Pancreas (tissue), 10 donors: Measurements from ENCODE around the gene COIL. TPM values are rescaled to one million over a fixed set of nuclear protein-coding genes. Genes with fewer than 3 reads are reported as not detected.

Experiments
- ATAC-seq, 4 donors: fragments of 200-7000 bp; cut with Tn5 transposase; one replicate each; pipeline versions ENCODE4 v1.8.0 to v1.9.1; 2020; ENCODE audit warnings: mild to moderate bottlenecking in 4 of 4, moderate library complexity in 4 of 4
- DNase-seq, 6 donors: peaks; one replicate each; pipeline ENCODE4 v3.0.0-alpha.2; 2020
- FAIRE-seq: peaks from 2 replicates; lab custom pipeline; 2012; peaks lifted over from hg19 to GRCh38; lab: Jason Lieb, UNC
- H3K27ac ChIP-seq, 4 donors: fragments of 200-600 bp; sonication (generic); 1 replicate in 3 of 4; 2 replicates in 1 of 4; pipeline versions ENCODE4 v1.5.0 to v1.8.0; 2020
- H3K27me3 ChIP-seq, 4 donors: fragments of 200-600 bp; one replicate each; pipeline ENCODE4 v1.8.0; 2021
- H3K36me3 ChIP-seq, 3 donors: fragments of 200-600 bp; sonication (generic) in 1 of 3; one replicate each; pipeline versions ENCODE4 v1.5.0 to v1.8.0; 2020 to 2021
- H3K4me1 ChIP-seq, 3 donors: fragments of 200-600 bp; one replicate each; pipeline ENCODE4 v1.8.0; 2021
- H3K4me3 ChIP-seq, 4 donors: fragments of 200-600 bp; sonication (generic) in 2 of 4; one replicate each; pipeline versions ENCODE4 v1.5.0 to v1.8.0; 2020 to 2021
- H3K9me3 ChIP-seq, 4 donors: fragments of 200-600 bp; one replicate each; pipeline ENCODE4 v1.8.0; 2021
- WGBS, 2 donors: extraction: QIAGEN DNeasy Blood & Tissue Kit; methylation state at CpG; one replicate each; pipeline ENCODE4 v1.1.7; 2013; 5-methylcytosine and 5-hydroxymethylcytosine counted together
- intact Hi-C, 3 donors: fragments of 100-400 bp; cut with DNase I; formaldehyde crosslinking; loops; one replicate each; pipeline versions ENCODE4 v1.11.1 to v1.14.2; 2022
- polyA plus RNA-seq, 2 donors: library from polyadenylated mRNA; stranded (reverse); fragments of 200-250 nt; gene quantifications; one replicate each; pipeline ENCODE4 v1.2.3, GENCODE V29; 2013
- total RNA-seq, 6 donors: library from RNA; stranded (reverse); fragmentation: NEBNext Ultra II Directional in 4 of 6; extraction: Animal tissue kit (Norgen Biotek cat#: 25700) in 4 of 6; gene quantifications; one replicate each; pipeline versions ENCODE4 v1.2.1 to v1.2.4, GENCODE V29; 2021 to 2023
- TF ChIP-seq, protein P1 (sequence below), 4 donors: fragments of 200-600 bp; sonication (generic) in 3 of 4; IDR thresholded peaks; one replicate each; pipeline versions ENCODE4 v1.5.0 to v1.8.0; 2021; ENCODE audit warnings: antibody characterized with exemption in 4 of 4
- donor health status: healthy with polysubstance abuse.
- donor health status: DM: no; HTN: no; CAD: no; lungs with moderate emphysema.
- donor health status: DM: no; HTN: no; CAD: no.
- donor health status: control.
- donor health status: control.
- donor health status: Bipolar disorder and iron deficiency.
- donor health status: DM: yes; HTN: yes; CAD: no.
- donor health status: DM: no; HTN: no; CAD: no.
- donor health status: DM: no; HTN: no; CAD: no.
- donor health status: DM: yes; HTN: yes; CAD: no.

The COIL gene
- total and polyA plus RNA-seq, 8 donors, result 3.6 to 8.6 (median 6.3) TPM

DNA sequence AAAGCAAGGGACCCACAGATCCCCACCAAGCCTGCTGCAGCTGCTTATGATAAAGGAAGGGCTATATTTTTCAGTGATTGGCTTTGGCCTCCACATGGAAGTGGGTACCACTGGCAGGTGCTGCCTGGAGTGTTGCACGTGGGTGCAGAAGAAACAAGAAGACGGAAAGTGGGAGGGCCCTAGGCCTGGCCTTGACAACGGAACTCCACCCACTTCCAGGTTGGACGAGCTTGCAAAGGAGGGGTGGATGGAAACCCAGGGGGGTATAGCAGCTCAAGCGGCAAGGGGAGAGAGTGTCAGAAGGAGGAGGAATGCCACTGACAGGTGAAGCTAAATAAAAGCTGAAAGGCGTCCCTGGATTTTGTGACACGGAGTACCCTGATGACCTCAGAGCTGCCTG is 67.3 kb downstream of the COIL start:
- Histone ChIP-seq H3K9me3 (no peaks in the 10 kb centered on the region), H3K36me3 (peaks cover 4 to 56% (median 28%) of the 10 kb centered on the region in 3 donors), H3K27ac (no peak overlapping the region), H3K4me1 (no peaks in the 10 kb centered on the region), H3K4me3 (no peak overlapping the region), H3K27me3 (no peaks in the 10 kb centered on the region)
- intact Hi-C loops, result no loop called here
- WGBS, 2 donors, result 66 to 68% methylated on average over 7 of the region's 7 CpGs
- ATAC-seq (no peak), FAIRE-seq (no peak), DNase-seq (no peak)
- TF ChIP-seq, protein P1, sequence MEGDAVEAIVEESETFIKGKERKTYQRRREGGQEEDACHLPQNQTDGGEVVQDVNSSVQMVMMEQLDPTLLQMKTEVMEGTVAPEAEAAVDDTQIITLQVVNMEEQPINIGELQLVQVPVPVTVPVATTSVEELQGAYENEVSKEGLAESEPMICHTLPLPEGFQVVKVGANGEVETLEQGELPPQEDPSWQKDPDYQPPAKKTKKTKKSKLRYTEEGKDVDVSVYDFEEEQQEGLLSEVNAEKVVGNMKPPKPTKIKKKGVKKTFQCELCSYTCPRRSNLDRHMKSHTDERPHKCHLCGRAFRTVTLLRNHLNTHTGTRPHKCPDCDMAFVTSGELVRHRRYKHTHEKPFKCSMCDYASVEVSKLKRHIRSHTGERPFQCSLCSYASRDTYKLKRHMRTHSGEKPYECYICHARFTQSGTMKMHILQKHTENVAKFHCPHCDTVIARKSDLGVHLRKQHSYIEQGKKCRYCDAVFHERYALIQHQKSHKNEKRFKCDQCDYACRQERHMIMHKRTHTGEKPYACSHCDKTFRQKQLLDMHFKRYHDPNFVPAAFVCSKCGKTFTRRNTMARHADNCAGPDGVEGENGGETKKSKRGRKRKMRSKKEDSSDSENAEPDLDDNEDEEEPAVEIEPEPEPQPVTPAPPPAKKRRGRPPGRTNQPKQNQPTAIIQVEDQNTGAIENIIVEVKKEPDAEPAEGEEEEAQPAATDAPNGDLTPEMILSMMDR (IDR thresholded peaks at IDR 0.05), result no peak

DNA sequence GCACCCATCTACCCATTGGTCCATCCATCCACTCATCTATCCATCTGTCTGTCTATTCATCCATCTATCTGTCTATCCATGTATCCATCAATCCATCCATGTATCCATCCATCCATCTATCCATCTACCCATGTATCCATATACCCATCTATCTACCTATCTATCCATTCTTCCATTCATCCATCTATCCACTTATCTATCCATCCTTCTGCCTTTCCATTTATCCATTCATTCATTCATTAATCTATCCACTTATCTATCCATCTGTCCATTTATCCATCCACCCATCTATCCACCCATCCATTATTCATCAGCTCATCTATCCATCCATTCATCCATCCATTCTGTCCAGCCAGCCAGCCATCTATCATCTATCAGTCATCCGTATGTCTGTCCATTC is 68.5 kb downstream of the COIL start:
- TF ChIP-seq, protein P1 (IDR thresholded peaks at IDR 0.05), result no peak
- 94 to 95% methylated on average over 1 of the region's 1 CpG for WGBS, 2 donors
- ATAC-seq, result no peak
- no peaks in the 10 kb centered on the region for H3K9me3 ChIP-seq
- FAIRE-seq, result no peak
- H3K27me3 ChIP-seq, result no peaks in the 10 kb centered on the region
- intact Hi-C loops, result no loop called here
- H3K27ac ChIP-seq, result no peak overlapping the region
- H3K4me3 ChIP-seq, result no peak overlapping the region
- H3K4me1 ChIP-seq, result no peaks in the 10 kb centered on the region
- H3K36me3 ChIP-seq, result peaks cover 4 to 56% (median 28%) of the 10 kb centered on the region in 3 donors
- no peak for DNase-seq

DNA sequence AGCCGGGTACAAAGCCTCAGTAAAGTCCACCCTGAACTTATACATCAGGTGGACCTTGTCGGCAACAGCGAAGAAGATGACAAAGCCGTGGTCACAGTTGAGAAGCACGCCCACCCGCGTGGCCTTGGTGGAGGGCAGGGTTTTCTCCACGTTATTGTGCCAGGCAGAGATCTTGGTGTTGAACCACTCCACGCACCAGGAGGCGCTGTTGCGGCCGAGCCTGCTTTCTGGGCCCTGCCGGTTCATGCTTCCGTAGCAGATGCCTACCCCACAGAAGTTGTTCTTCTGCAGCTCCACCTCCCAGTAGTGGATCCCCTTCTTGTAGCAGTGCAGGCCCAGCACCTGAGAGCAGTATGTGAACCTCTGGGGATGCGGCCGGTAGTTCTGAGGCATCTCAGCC is 69.1 kb downstream of the COIL start:
- TF ChIP-seq, protein P1 (IDR thresholded peaks at IDR 0.05), result peak in 3 of 4 donors; percentile 13 to 25 (median 14)
- Histone ChIP-seq H3K36me3 (peaks cover 4 to 56% (median 28%) of the 10 kb centered on the region in 3 donors), H3K9me3 (no peaks in the 10 kb centered on the region), H3K27ac (no peak overlapping the region), H3K4me3 (no peak overlapping the region), H3K4me1 (no peaks in the 10 kb centered on the region), H3K27me3 (no peaks in the 10 kb centered on the region)
- intact Hi-C loops, result no loop called here
- ATAC-seq, result peak in 3 of 4 donors; percentile 53 to 64 (median 62)
- 70 to 84% methylated on average over 16 of the region's 16 CpGs for WGBS, 2 donors
- peak in 4 of 6 donors; percentile 44 to 79 (median 50) for DNase-seq
- no peak for FAIRE-seq

DNA sequence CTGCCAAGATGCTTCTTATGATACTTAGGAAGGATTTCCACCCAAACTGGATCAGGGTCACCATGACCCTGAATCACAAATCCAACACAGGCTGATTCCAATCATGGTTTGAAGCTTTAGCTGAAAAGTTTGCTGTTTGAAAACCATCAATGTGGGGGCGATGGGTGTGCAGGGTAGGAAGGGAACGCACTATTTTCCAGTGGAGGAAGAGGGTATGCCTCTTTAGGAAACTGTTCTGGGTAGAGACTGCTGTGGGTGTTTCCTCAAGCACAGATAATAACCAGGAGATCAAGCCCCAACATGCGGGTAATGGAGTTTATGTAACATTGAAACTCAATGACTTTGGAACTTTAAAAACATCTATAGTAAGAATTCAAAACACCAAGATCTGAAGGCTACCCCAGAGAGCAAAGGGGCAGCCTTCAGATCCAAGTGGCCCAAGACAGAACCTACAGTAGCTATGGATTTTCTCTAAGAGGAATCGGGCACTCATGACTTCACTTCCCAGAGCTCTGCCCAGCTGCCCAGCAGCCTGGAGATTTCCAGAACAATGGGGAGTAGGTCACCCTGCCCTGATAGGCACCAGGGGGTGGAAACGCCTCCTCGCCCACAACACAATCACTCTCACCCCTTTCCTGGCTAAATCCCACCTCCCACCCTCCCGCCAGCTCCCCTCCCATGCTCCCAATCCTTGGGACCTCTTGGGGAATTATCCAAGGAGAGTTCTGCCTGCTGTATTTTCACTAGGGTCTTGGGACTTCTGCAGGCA is 69.8 kb downstream of the COIL start:
- peaks cover 4 to 56% (median 28%) of the 10 kb centered on the region in 3 donors for H3K36me3 ChIP-seq
- no peak overlapping the region for H3K4me3 ChIP-seq
- WGBS, 2 donors, result 92 to 94% methylated on average over 7 of the region's 7 CpGs
- DNase-seq (no peak), FAIRE-seq (no peak), ATAC-seq (no peak)
- no peaks in the 10 kb centered on the region for H3K4me1 ChIP-seq
- H3K27ac ChIP-seq, result no peak overlapping the region
- TF ChIP-seq, protein P1 (IDR thresholded peaks at IDR 0.05), result no peak
- intact Hi-C loops, result no loop called here
- H3K9me3 ChIP-seq, result no peaks in the 10 kb centered on the region
- no peaks in the 10 kb centered on the region for H3K27me3 ChIP-seq

DNA sequence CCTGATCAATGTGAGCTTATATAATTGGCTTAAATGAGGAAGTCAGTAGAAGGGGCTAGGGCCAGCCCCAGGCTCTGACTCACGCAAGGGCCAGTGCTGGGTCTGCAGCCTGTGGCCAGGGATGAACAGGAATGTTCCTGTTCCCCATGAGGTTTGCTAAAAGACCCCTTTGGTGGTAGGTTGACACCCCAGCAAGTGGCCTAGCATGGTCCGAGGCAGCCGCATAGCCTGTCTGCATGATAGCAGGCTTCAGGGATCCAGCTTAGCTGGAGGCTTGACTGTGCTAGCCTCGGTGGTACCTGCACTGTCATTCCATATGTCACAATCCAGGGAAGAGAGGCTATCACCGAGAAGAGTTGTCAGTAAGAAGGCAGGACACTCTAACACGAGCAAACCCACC is 70.5 kb downstream of the COIL start:
- peaks cover 4 to 50% (median 24%) of the 10 kb centered on the region in 3 donors for H3K36me3 ChIP-seq
- TF ChIP-seq, protein P1 (IDR thresholded peaks at IDR 0.05), result no peak
- no peaks in the 10 kb centered on the region for H3K9me3 ChIP-seq
- FAIRE-seq (no peak), ATAC-seq (no peak), DNase-seq (no peak)
- no peak overlapping the region for H3K4me3 ChIP-seq
- WGBS, 2 donors, result 91 to 95% methylated on average over 6 of the region's 6 CpGs
- no peaks in the 10 kb centered on the region for H3K4me1 ChIP-seq
- no peaks in the 10 kb centered on the region for H3K27me3 ChIP-seq
- H3K27ac ChIP-seq, result no peak overlapping the region
- intact Hi-C loops, result no loop called here
